Fibroblast of lung (primary cell): Measurements from ENCODE around the gene ADD3. TPM values are rescaled to one million over a fixed set of nuclear protein-coding genes. Genes with fewer than 3 reads are reported as not detected.

Experiments
- DNase-seq, 2 donors: peaks; one replicate each; pipeline versions ENCODE4 v3.0.0 to v3.0.0-alpha.2; 2010; ENCODE audit warnings: low read depth in 2 of 2
- H2AFZ ChIP-seq: 2 replicates; pipeline ENCODE4 v1.5.1; 2012; ENCODE audit warnings: low read length, control low read depth, inconsistent platforms
- H3K27ac ChIP-seq: 2 replicates; pipeline ENCODE4 v1.5.1; 2011; ENCODE audit warnings: low read length, control low read depth; ENCODE audit not compliant: insufficient read depth
- H3K27me3 ChIP-seq: 2 replicates; pipeline ENCODE4 v1.5.1; 2011; ENCODE audit warnings: mild to moderate bottlenecking, low read length; ENCODE audit not compliant: control insufficient read depth, insufficient read depth
- H3K36me3 ChIP-seq: 2 replicates; pipeline ENCODE4 v1.5.1; 2011; ENCODE audit warnings: low read length; ENCODE audit not compliant: control insufficient read depth, insufficient read depth
- H3K4me1 ChIP-seq: 2 replicates; pipeline ENCODE4 v1.5.1; 2011; ENCODE audit warnings: low read length; ENCODE audit not compliant: control insufficient read depth, insufficient read depth; ENCODE audit errors: extremely low read depth
- H3K4me2 ChIP-seq: 2 replicates; pipeline ENCODE4 v1.5.1; 2011; ENCODE audit warnings: low read length, control low read depth; ENCODE audit not compliant: insufficient read depth; ENCODE audit errors: extremely low read depth
- H3K4me3 ChIP-seq, 4 experiments: fragments of 200-600 bp in 1 of 4; sonication (generic) in 1 of 4; replicated peaks in 1 of 4; 2 replicates each; pipeline ENCODE4 v1.5.1; 2011 to 2016; ENCODE audit warnings: low read length in 4 of 4, low read depth in 3 of 4, mild to moderate bottlenecking in 3 of 4, control low read depth in 2 of 4, inconsistent platforms in 1 of 4, mixed read lengths in 1 of 4; ENCODE audit not compliant: insufficient read depth in 1 of 4; ENCODE audit errors: control extremely low read depth in 1 of 4
- H3K79me2 ChIP-seq: 2 replicates; pipeline ENCODE4 v1.5.1; 2012; ENCODE audit warnings: mild to moderate bottlenecking, low read length, inconsistent platforms; ENCODE audit not compliant: control insufficient read depth, insufficient read depth
- H3K9ac ChIP-seq: 2 replicates; pipeline ENCODE4 v1.5.1; 2011; ENCODE audit warnings: mild to moderate bottlenecking, low read length, control low read depth; ENCODE audit not compliant: insufficient read depth
- H3K9me3 ChIP-seq: 2 replicates; pipeline ENCODE4 v1.5.1; 2012; ENCODE audit warnings: low read depth, low read length; ENCODE audit not compliant: control insufficient read depth, insufficient read depth
- H4K20me1 ChIP-seq: 2 replicates; pipeline ENCODE4 v1.5.1; 2011; ENCODE audit warnings: low read length; ENCODE audit not compliant: control insufficient read depth, insufficient read depth; ENCODE audit errors: extremely low read depth
- CTCF ChIP-seq, 2 donors: IDR thresholded peaks in 1 of 2; conservative IDR thresholded peaks in 1 of 2; 1 replicate in 1 of 2; 2 replicates in 1 of 2; pipeline ENCODE4 v1.5.1; 2011 to 2012; ENCODE audit warnings: low read length in 2 of 2, control low read depth in 1 of 2, inconsistent platforms in 1 of 2, low read depth in 1 of 2, mild to moderate bottlenecking in 1 of 2
- EZH2 ChIP-seq: IDR thresholded peaks from 2 replicates; pipeline ENCODE4 v1.5.1; 2012; ENCODE audit warnings: low read length, control low read depth, mild to moderate bottlenecking; ENCODE audit errors: missing control alignments
- polyA plus RNA-seq, 2 donors: library from polyadenylated mRNA; depleted of rRNA in 1 of 2; stranded (reverse) in 1 of 2; unstranded in 1 of 2; fragments of >200 nt; gene quantifications; 2 replicates each; pipeline ENCODE4 v1.2.1, GENCODE V29; 2011 to 2012; ENCODE audit warnings: missing spikeins in 1 of 2
- total RNA-seq: library from RNA; depleted of rRNA; stranded (reverse); fragments of >200 nt; gene quantifications from 2 replicates; pipeline ENCODE4 v1.2.1, GENCODE V29; 2014

ADD3 gene
- total and polyA plus RNA-seq, 2 donors (not counting 1 experiment from before 2014, with no cell fraction given) = 93.0 to 416 TPM

DNA sequence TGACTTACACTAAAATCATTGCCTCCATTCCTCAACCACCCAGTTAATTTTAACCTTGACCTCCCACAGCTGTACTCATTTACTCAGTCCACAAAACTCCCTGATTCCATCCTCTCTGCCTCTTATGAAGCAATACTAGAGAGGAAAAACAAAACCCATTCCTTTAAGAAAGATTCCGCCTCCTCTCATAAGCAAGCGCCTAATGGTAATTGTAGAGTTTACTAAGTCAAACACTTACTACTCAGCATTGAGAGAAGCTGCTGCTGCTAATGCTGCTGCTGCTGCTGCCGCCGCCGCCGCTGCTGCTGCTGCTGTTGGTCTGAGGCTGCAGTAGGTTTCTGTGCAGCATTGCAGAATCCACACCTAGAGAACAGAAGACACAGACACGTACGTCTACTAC lies 2.1 kb upstream of the ADD3 start:
- H3K4me1 ChIP-seq = peaks cover 4% of the 10 kb centered on the region
- DNase-seq = peak; percentile 74 to 94
- peak overlapping the region; percentile 89 for H3K27ac ChIP-seq
- peak overlapping the region; percentile 66 for H2AFZ ChIP-seq
- no peaks in the 10 kb centered on the region for H3K36me3 ChIP-seq
- H3K79me2 ChIP-seq = peaks cover 28% of the 10 kb centered on the region
- no peaks in the 10 kb centered on the region for H4K20me1 ChIP-seq
- H3K9ac ChIP-seq = peak overlapping the region; percentile 73
- H3K9me3 ChIP-seq = no peaks in the 10 kb centered on the region
- no peak for TF ChIP-seq EZH2
- no peak for TF ChIP-seq CTCF (conservative IDR thresholded peaks at IDR 0.05 in 1 of 2, IDR thresholded peaks at IDR 0.05 in 1 of 2; ENCODE audit: low read depth in 1 of 2, low read length in 2 of 2)
- H3K4me3 ChIP-seq = peak overlapping the region; percentile 75 to 83 (median 79)
- H3K4me2 ChIP-seq = peak overlapping the region; percentile 89
- no peaks in the 10 kb centered on the region for H3K27me3 ChIP-seq

GRCh38 chr10:110006358-110007160 lies 1.2 kb upstream of the ADD3 start:
- Histone ChIP-seq H3K9me3 (no peaks in the 10 kb centered on the region), H3K79me2 (peaks cover 36% of the 10 kb centered on the region), H3K27ac (peak overlapping the region; percentile 89), H3K9ac (peak overlapping the region; percentile 80), H4K20me1 (no peaks in the 10 kb centered on the region), H3K4me2 (peak overlapping the region; percentile 89), H3K27me3 (no peaks in the 10 kb centered on the region), H3K36me3 (no peaks in the 10 kb centered on the region), H2AFZ (peak overlapping the region; percentile 22), H3K4me3 (peak overlapping the region; percentile 75 to 83 (median 79)), H3K4me1 (peaks cover 4% of the 10 kb centered on the region)
- peak; percentile 80 to 82 for DNase-seq
- TF ChIP-seq EZH2 = no peak
- TF ChIP-seq CTCF (conservative IDR thresholded peaks at IDR 0.05 in 1 of 2, IDR thresholded peaks at IDR 0.05 in 1 of 2; ENCODE audit: low read depth in 1 of 2, low read length in 2 of 2) = no peak

DNA sequence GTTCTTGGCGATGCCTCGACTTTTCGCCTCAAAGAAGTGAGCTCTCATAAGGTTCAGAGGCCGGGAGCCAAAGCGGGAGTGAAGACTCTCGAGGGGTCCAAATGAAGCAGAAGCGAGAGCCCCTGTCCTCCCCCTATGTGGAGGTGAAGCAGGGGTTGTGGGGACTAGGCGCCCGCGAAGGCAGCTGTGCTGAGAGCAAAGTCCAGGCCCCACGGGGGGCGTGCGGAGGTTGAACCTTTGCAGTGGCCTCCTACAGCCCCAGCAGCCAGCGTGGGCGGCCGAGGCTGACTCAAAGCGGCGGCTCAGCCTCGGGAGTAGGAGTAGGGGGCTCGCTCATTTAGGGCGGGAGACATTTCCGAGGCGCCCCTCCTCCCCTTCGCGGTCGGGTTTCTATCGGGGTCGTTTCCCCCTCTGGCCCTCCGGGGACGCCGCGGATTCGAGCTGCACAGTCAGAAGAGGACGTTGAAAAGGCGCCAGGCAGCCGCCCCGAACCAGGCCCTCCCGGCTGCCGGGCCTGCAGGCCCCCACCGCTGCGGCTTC lies 553 bp upstream of the ADD3 start:
- Histone ChIP-seq H3K36me3 (no peaks in the 10 kb centered on the region), H2AFZ (peak overlapping the region; percentile 29), H3K4me3 (peak overlapping the region; percentile 75 to 83 (median 79)), H3K4me1 (peaks cover 4% of the 10 kb centered on the region), H3K9me3 (no peaks in the 10 kb centered on the region), H3K9ac (peak overlapping the region; percentile 80), H3K79me2 (peaks cover 43% of the 10 kb centered on the region), H3K4me2 (peak overlapping the region; percentile 89), H4K20me1 (no peaks in the 10 kb centered on the region), H3K27me3 (no peaks in the 10 kb centered on the region), H3K27ac (peak overlapping the region; percentile 89)
- no peak for TF ChIP-seq CTCF (conservative IDR thresholded peaks at IDR 0.05 in 1 of 2, IDR thresholded peaks at IDR 0.05 in 1 of 2; ENCODE audit: low read depth in 1 of 2, low read length in 2 of 2)
- TF ChIP-seq EZH2 = no peak
- peak in 1 of 2 donors; percentile 33 for DNase-seq
